KMS-11 (cell line): ENCODE results near the gene EIF2AK3.

Source experiments
- H2AFZ ChIP-seq: fragments of 200-600 bp; sonication (generic); 2 replicates; pipeline ENCODE4 v1.6.1; 2016; ENCODE audit warnings: antibody characterized with exemption, mixed run types, low read depth
- H3K27ac ChIP-seq: fragments of 200-600 bp; sonication (generic); 2 replicates; pipeline ENCODE4 v1.6.1; 2016; ENCODE audit warnings: mild to moderate bottlenecking, mixed run types
- H3K27me3 ChIP-seq: fragments of 200-600 bp; sonication (generic); 2 replicates; pipeline ENCODE4 v1.6.1; 2017; ENCODE audit warnings: mild to moderate bottlenecking, low read depth, mixed run types, moderate library complexity; ENCODE audit not compliant: insufficient read depth
- H3K36me3 ChIP-seq: fragments of 200-600 bp; sonication (generic); 2 replicates; pipeline ENCODE4 v1.6.1; 2017; ENCODE audit warnings: mild to moderate bottlenecking, mixed run types; ENCODE audit not compliant: insufficient read depth
- H3K4me1 ChIP-seq: fragments of 200-600 bp; sonication (generic); 2 replicates; pipeline ENCODE4 v1.6.1; 2016; ENCODE audit warnings: mild to moderate bottlenecking, low read depth, mixed run types; ENCODE audit not compliant: poor library complexity, severe bottlenecking
- H3K4me2 ChIP-seq: fragments of 200-600 bp; sonication (generic); 2 replicates; pipeline ENCODE4 v1.7.0; 2016; ENCODE audit warnings: mild to moderate bottlenecking, mixed run types
- H3K4me3 ChIP-seq: fragments of 200-600 bp; sonication (generic); IDR thresholded peaks from 2 replicates; pipeline ENCODE4 v1.6.1; 2017; ENCODE audit warnings: low read depth, low read length, mixed read lengths; ENCODE audit not compliant: insufficient read depth
- H3K79me2 ChIP-seq: fragments of 200-600 bp; sonication (generic); 2 replicates; pipeline ENCODE4 v1.6.1; 2016; ENCODE audit warnings: low read depth, mixed run types; ENCODE audit not compliant: insufficient read depth
- H3K9ac ChIP-seq: fragments of 200-600 bp; sonication (generic); 2 replicates; pipeline ENCODE4 v1.6.1; 2016; ENCODE audit warnings: mild to moderate bottlenecking, mixed run types
- H4K20me1 ChIP-seq: fragments of 200-600 bp; sonication (generic); 2 replicates; pipeline ENCODE4 v1.6.1; 2016; ENCODE audit warnings: mild to moderate bottlenecking, mixed run types; ENCODE audit not compliant: insufficient read depth
- TF ChIP-seq, protein P1 (sequence below): fragments of 200-600 bp; sonication (generic); conservative IDR thresholded peaks from 2 replicates; pipeline ENCODE4 v1.6.1; 2017; ENCODE audit warnings: low read depth, mild to moderate bottlenecking, antibody characterized with exemption, low read length, moderate library complexity, mixed read lengths

EIF2AK3 gene

DNA sequence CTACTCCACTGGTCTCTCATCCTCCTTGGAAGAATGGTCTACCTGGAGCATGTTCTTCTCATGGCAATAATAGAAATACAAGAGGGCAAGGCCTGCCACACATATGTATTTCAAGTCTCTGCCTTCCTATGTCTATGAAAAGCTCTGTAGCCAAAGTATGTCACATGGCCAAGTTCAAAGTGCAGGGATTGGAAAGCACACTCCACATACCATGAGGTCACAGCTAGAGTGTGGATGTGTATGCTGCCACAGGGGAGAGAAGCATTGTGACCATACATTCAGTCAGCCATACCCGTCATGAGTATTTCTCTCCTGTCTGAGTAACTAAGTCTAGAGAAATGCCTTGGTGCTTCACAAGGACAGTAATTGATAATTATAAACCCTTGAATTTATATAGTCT is 8.8 kb upstream of the EIF2AK3 start:
- Histone ChIP-seq H3K4me2 (no peak overlapping the region), H3K4me3 (no peak overlapping the region), H3K27me3 (no peaks in the 10 kb centered on the region), H3K27ac (no peak overlapping the region), H4K20me1 (no peaks in the 10 kb centered on the region), H3K4me1 (peaks cover 29% of the 10 kb centered on the region), H3K79me2 (no peaks in the 10 kb centered on the region), H3K9ac (no peak overlapping the region), H3K36me3 (no peaks in the 10 kb centered on the region), H2AFZ (no peak overlapping the region)
- TF ChIP-seq, protein P1, sequence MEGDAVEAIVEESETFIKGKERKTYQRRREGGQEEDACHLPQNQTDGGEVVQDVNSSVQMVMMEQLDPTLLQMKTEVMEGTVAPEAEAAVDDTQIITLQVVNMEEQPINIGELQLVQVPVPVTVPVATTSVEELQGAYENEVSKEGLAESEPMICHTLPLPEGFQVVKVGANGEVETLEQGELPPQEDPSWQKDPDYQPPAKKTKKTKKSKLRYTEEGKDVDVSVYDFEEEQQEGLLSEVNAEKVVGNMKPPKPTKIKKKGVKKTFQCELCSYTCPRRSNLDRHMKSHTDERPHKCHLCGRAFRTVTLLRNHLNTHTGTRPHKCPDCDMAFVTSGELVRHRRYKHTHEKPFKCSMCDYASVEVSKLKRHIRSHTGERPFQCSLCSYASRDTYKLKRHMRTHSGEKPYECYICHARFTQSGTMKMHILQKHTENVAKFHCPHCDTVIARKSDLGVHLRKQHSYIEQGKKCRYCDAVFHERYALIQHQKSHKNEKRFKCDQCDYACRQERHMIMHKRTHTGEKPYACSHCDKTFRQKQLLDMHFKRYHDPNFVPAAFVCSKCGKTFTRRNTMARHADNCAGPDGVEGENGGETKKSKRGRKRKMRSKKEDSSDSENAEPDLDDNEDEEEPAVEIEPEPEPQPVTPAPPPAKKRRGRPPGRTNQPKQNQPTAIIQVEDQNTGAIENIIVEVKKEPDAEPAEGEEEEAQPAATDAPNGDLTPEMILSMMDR, result no peak

DNA sequence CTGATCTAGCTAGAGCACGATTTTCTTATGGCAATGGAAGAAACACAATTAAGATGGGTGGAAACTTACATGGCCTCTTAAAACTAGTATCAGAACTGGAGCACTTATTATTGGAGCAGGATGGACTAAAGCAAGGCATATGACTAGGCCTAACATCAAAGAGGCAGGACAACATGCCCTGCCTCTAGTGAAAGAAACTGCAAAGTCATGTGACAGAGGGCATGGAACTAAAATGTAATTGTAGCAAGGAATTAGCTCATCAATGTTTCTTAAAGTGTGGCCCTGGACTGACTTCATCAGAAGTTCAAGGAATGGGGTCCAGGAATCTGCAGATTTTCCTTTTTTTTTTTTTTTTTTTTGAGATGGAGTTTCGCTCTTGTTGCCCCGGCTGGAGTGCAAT is 5.3 kb upstream of the EIF2AK3 start:
- Histone ChIP-seq H3K36me3 (no peaks in the 10 kb centered on the region), H3K9ac (no peak overlapping the region), H3K4me3 (no peak overlapping the region), H3K4me2 (no peak overlapping the region), H2AFZ (no peak overlapping the region), H3K79me2 (no peaks in the 10 kb centered on the region), H3K27me3 (no peaks in the 10 kb centered on the region), H4K20me1 (no peaks in the 10 kb centered on the region), H3K4me1 (peaks cover 16% of the 10 kb centered on the region), H3K27ac (no peak overlapping the region)
- TF ChIP-seq, protein P1, result no peak

DNA sequence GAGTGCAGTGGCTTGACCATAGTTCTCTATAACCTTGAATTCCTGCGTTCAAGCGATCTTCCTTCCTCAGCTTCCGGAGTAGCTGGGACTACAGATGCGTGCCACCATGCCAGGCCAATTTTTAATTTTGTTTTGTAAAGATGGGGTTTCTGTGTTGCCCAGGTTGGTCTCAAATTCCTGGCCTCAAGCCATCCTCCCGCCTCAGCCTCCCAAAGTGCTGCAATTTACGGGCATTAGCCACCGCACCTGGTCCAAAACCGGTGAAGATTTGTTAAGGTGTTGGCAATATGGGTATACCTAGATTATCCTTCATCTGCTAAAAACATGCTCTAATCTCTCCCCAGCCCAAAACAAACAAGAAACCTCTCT is 1.3 kb upstream of the EIF2AK3 start:
- H3K79me2 ChIP-seq, result peaks cover 32% of the 10 kb centered on the region
- peak overlapping the region; percentile 88 for H3K4me3 ChIP-seq
- H4K20me1 ChIP-seq, result no peaks in the 10 kb centered on the region
- peak overlapping the region; percentile 64 for H3K4me2 ChIP-seq
- H3K4me1 ChIP-seq, result peaks cover 38% of the 10 kb centered on the region
- no peaks in the 10 kb centered on the region for H3K27me3 ChIP-seq
- H2AFZ ChIP-seq, result peak overlapping the region; percentile 68; the same call in 1 of the 2 replicates
- TF ChIP-seq, protein P1, result no peak
- H3K9ac ChIP-seq, result peak overlapping the region; percentile 79
- no peaks in the 10 kb centered on the region for H3K36me3 ChIP-seq
- peak overlapping the region; percentile 83 for H3K27ac ChIP-seq

DNA sequence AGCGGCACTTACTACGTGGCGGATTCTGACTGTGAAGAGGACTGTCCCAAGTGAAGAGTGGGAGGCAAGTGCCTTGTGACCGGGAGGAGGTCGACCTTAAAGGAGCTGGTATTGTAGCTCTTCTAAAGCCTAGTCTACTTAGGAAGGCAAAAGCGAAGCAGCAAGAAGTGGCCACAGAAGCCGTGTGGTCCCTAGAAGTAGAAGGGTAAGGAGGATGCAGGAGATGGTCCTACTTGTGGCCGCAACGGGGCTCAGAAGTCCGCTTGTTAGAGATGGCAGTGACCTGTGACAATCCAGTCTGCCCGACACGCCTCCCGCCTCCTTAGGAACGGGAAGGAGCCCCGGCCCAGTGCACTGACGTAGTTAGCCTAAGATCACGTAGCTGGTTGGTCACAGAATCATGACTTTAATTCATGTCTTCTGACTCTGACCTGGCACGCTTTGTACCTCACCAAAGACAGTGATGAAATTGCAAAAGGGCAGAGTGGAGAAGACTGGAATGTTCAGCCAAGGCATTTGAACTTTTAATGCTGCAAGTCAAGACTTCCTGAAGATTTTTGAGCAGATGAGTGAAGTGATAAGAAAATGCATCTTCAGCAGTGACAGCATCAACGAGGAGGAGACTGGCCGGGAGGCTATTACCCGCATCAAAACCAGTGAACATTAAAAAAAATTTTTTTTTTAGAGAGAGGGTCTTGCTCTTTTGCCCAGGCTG is 749 bp upstream of the EIF2AK3 start:
- H2AFZ ChIP-seq, result peak overlapping the region; percentile 68
- no peaks in the 10 kb centered on the region for H4K20me1 ChIP-seq
- H3K4me2 ChIP-seq, result peak overlapping the region; percentile 64
- TF ChIP-seq, protein P1, result no peak
- H3K9ac ChIP-seq, result peak overlapping the region; percentile 79
- H3K79me2 ChIP-seq, result peaks cover 37% of the 10 kb centered on the region
- H3K27me3 ChIP-seq, result no peaks in the 10 kb centered on the region
- H3K36me3 ChIP-seq, result no peaks in the 10 kb centered on the region
- peak overlapping the region; percentile 88 for H3K4me3 ChIP-seq
- H3K4me1 ChIP-seq, result peaks cover 43% of the 10 kb centered on the region
- H3K27ac ChIP-seq, result peak overlapping the region; percentile 83
